Esophagus squamous epithelium (tissue), 5 donors: ENCODE data around the gene PTPRM. TPM values are rescaled to one million over a fixed set of nuclear protein-coding genes. Genes with fewer than 3 reads are reported as not detected.

Experiments used
- DNase-seq: peaks from one replicate; lab custom pipeline; 2025; lab: John Stamatoyannopoulos, UW
- H3K27ac ChIP-seq, 4 donors: fragments of 200-600 bp; sonication (generic); one replicate each; pipeline ENCODE4 v1.5.1; 2016 to 2019; ENCODE audit warnings: mild to moderate bottlenecking in 1 of 4
- H3K27me3 ChIP-seq, 4 donors: fragments of 200-600 bp; sonication (generic); 1 replicate in 3 of 4; 2 replicates in 1 of 4; pipeline versions ENCODE4 v1.5.1 to v1.6.0; 2017 to 2021; ENCODE audit warnings: antibody characterized with exemption in 1 of 4
- H3K36me3 ChIP-seq, 3 donors: fragments of 200-600 bp; sonication (generic); one replicate each; pipeline ENCODE4 v1.5.1; 2016 to 2019
- H3K4me1 ChIP-seq, 3 donors: fragments of 200-600 bp; sonication (generic); one replicate each; pipeline ENCODE4 v1.5.1; 2017 to 2019
- H3K4me3 ChIP-seq, 4 donors: fragments of 200-600 bp; sonication (generic); 1 replicate in 3 of 4; 2 replicates in 1 of 4; pipeline ENCODE4 v1.5.1; 2016 to 2019; ENCODE audit warnings: mild to moderate bottlenecking in 2 of 4, moderate library complexity in 1 of 4
- H3K9me3 ChIP-seq, 3 donors: fragments of 200-600 bp; sonication (generic); one replicate each; pipeline ENCODE4 v1.5.1; 2016 to 2019
- POLR2A ChIP-seq, 4 donors: fragments of 450-650 bp; IDR thresholded peaks; one replicate each; pipeline ENCODE4 v1.6.1; 2017; ENCODE audit warnings: antibody characterized with exemption in 4 of 4, mild to moderate bottlenecking in 4 of 4, moderate library complexity in 3 of 4
- WGBS, 2 donors: methylation state at CpG; one replicate each; pipeline ENCODE4 v1.1.5; 2018; 5-methylcytosine and 5-hydroxymethylcytosine counted together
- intact Hi-C: fragments of 100-400 bp; cut with DNase I; formaldehyde crosslinking; loops from one replicate; pipeline ENCODE4 v1.15.0; 2022
- total RNA-seq, 4 donors: library from RNA; depleted of rRNA; stranded (reverse); fragments of >200 nt; gene quantifications; one replicate each; pipeline ENCODE4 v1.1.0, GENCODE V29; 2016
- TF ChIP-seq, protein P1 (sequence below), 6 experiments: fragments of 450-650 bp in 4 of 6; fragments of 200-600 bp in 2 of 6; sonication (generic) in 2 of 6; IDR thresholded peaks; one replicate each; pipeline ENCODE4 v1.5.1; 2016 to 2019; ENCODE audit warnings: antibody characterized with exemption in 6 of 6, mild to moderate bottlenecking in 4 of 6, moderate library complexity in 4 of 6
- donor health status: DM: yes; HTN: yes; CAD: no.

PTPRM gene
- total RNA-seq, 4 donors from 2014 or later, result 6.5 to 38.7 (median 11.1) TPM

DNA sequence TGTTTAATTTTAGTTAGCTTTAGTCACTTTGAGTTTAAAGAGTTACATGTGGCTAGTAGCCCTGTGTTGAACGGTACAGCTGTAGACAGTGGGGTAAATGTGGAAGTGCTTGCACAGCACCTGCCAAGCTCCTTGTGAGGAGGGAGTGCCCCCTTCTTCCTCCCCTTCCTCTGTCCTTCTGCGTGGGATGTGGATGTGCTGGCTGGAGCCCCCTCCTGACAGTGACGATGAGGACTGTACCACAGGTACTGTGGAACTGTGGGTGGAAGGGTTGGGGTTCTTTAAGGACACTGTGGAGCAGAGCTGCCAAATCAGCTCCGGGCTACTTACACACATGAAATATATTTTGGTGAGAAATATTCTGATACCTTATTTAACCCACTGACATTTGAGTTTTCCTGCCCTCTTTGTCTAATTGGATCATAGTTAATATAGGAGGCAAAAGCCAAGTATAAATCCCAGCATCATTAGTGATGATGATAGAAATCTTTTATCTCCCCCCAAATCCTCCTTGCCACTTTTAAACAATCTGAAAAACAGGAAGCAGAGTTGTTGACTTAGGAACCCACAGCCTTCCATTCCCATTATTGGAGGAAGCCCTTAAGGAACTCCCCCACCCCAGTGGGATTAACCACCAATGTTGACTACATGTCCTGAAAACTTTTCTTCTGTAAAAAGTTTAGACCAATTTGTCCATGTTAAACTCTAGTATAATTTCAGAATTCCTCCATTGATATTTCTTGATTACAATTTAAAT, 181.3 kb downstream of the PTPRM start:
- H3K4me1 ChIP-seq, result peaks cover 0 to 32% (median 11%) of the 10 kb centered on the region in 3 donors
- H3K36me3 ChIP-seq, result no peaks in the 10 kb centered on the region
- H3K27me3 ChIP-seq, result no peaks in the 10 kb centered on the region
- intact Hi-C loops, result loop anchor here (10.0 kb wide), 1 partner anchor 474 kb away; no protein-coding TSS in a partner anchor
- H3K4me3 ChIP-seq, result no peak overlapping the region
- H3K9me3 ChIP-seq, result peaks cover 0 to 3% (median 0%) of the 10 kb centered on the region in 3 donors
- no peak for DNase-seq
- 35 to 42% methylated on average over 4 of the region's 4 CpGs for WGBS, 2 donors
- TF ChIP-seq POLR2A (IDR thresholded peaks at IDR 0.05), result no peak
- TF ChIP-seq, protein P1, sequence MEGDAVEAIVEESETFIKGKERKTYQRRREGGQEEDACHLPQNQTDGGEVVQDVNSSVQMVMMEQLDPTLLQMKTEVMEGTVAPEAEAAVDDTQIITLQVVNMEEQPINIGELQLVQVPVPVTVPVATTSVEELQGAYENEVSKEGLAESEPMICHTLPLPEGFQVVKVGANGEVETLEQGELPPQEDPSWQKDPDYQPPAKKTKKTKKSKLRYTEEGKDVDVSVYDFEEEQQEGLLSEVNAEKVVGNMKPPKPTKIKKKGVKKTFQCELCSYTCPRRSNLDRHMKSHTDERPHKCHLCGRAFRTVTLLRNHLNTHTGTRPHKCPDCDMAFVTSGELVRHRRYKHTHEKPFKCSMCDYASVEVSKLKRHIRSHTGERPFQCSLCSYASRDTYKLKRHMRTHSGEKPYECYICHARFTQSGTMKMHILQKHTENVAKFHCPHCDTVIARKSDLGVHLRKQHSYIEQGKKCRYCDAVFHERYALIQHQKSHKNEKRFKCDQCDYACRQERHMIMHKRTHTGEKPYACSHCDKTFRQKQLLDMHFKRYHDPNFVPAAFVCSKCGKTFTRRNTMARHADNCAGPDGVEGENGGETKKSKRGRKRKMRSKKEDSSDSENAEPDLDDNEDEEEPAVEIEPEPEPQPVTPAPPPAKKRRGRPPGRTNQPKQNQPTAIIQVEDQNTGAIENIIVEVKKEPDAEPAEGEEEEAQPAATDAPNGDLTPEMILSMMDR (IDR thresholded peaks at IDR 0.05), result no peak
- H3K27ac ChIP-seq, result peak overlapping the region in 2 of 4 donors; percentile 6 to 17

DNA sequence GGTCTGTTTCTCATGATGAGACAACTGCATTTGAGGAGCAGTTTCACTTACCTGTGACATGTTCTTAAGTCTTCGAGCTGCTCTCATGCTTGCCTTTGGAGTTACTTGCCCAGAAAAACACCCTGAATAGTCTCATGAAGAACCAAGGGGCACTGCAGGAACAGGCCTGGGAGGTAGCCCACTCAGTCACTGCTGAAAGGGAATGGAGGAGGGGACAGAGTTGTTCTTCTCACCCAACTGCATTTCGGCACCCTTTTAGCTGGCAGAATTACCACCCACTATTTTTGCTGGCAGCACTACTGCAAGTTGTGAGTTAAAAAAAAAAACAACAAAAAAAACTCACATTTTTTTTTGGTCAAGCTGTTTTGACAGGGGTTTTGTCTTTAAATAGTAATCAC, 181.9 kb downstream of the PTPRM start:
- Histone ChIP-seq H3K27me3 (no peaks in the 10 kb centered on the region), H3K4me3 (no peak overlapping the region), H3K27ac (peak overlapping the region in 1 of 4 donors; percentile 17), H3K9me3 (peaks cover 0 to 3% (median 0%) of the 10 kb centered on the region in 3 donors), H3K4me1 (peaks cover 0 to 32% (median 11%) of the 10 kb centered on the region in 3 donors), H3K36me3 (no peaks in the 10 kb centered on the region)
- WGBS, 2 donors, result 58 to 66% methylated on average over 2 of the region's 2 CpGs
- TF ChIP-seq, protein P1 (IDR thresholded peaks at IDR 0.05), result no peak
- TF ChIP-seq POLR2A (IDR thresholded peaks at IDR 0.05), result no peak
- DNase-seq, result no peak
- intact Hi-C loops, result loop anchor here (10.0 kb wide), 1 partner anchor 474 kb away; no protein-coding TSS in a partner anchor

DNA sequence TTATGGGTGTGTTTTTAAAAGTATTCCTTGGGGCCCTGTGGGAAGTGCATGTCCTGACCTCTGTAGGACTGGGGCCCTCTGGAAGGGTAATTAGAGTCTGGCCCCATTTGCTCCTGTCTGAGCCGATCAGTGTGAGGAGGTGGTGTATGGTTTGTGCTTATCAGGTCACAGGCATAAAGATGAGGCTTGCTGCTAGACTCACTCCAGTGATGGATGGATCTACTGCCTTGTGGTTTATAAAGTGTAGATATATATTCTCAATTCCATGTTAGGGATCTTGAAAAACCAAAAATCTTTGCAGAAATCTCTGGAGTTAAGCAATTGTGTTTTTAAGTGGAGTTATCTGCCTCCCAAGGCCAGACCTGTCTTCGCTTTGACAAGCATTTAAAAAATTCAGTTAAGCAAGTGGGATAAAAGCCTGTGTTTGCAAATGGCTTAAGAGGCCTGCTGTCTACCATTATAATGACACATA, 182.4 kb downstream of the PTPRM start:
- intact Hi-C loops, result loop anchor here (10.0 kb wide), 1 partner anchor 475 kb away; no protein-coding TSS in a partner anchor
- WGBS, 2 donors, result 29 to 34% methylated on average over 2 of the region's 2 CpGs
- peaks cover 0 to 32% (median 11%) of the 10 kb centered on the region in 3 donors for H3K4me1 ChIP-seq
- H3K27me3 ChIP-seq, result no peaks in the 10 kb centered on the region
- no peak overlapping the region for H3K4me3 ChIP-seq
- peaks cover 0 to 3% (median 0%) of the 10 kb centered on the region in 3 donors for H3K9me3 ChIP-seq
- no peak for DNase-seq
- peak overlapping the region in 1 of 4 donors; percentile 17 for H3K27ac ChIP-seq
- TF ChIP-seq, protein P1 (IDR thresholded peaks at IDR 0.05), result no peak
- no peak for TF ChIP-seq POLR2A (IDR thresholded peaks at IDR 0.05)
- H3K36me3 ChIP-seq, result no peaks in the 10 kb centered on the region

DNA sequence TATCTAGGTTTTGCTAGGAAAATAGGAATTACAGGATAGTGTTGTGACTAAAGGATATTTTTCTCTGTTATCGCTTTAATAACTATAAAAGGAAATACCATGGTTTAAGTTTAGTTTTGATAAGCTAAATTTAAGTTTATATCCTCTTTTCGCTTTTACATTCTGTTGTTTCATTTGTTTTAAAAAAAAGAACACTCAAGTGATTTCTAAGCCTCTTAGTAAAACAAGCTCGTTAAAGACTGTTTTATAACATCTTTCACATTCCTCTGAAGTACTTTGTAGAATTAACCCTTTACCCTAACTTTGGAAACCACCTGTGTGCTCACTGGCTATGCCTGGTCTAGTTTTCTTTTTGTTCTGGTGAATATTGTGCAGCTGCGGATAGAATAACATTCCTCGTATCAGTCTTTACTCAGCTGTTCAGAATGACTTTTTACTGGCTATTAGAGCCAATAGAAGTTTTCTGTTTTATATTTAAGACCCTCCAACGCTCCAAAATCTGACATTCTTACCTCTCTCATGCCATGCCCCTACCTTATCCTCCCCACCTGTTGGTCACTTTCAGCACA, 183.1 kb downstream of the PTPRM start:
- Histone ChIP-seq H3K36me3 (no peaks in the 10 kb centered on the region), H3K4me3 (no peak overlapping the region), H3K9me3 (peaks cover 0 to 3% (median 0%) of the 10 kb centered on the region in 3 donors), H3K4me1 (peaks cover 0 to 35% (median 11%) of the 10 kb centered on the region in 3 donors), H3K27ac (no peak overlapping the region), H3K27me3 (no peaks in the 10 kb centered on the region)
- 52 to 54% methylated on average over 6 of the region's 6 CpGs for WGBS, 2 donors
- no peak for TF ChIP-seq POLR2A (IDR thresholded peaks at IDR 0.05)
- TF ChIP-seq, protein P1 (IDR thresholded peaks at IDR 0.05), result no peak
- no peak for DNase-seq
- intact Hi-C loops, result no loop called here

DNA sequence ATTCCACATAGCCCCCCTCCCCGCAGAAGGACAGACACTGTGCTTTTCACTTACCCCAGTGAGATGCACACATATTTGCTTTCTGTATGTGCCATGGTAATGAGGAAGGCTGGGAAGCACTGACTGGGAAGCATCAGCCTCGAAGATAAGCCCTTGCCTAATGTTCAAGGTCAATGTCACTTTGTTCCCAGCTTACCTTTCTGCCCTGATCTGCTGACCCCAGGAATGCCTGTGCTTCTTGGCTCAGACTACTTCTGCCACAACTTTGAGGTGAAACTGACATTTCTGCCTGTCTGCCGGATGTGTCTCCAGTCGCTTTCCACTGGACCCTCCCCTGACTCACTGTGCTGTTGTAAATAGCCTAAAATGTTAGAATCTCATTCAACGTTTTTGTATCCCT, 183.8 kb downstream of the PTPRM start:
- DNase-seq, result no peak
- WGBS, 2 donors, result 79 to 84% methylated on average over 4 to 5 of the region's 5 CpGs
- Histone ChIP-seq H3K4me1 (peaks cover 0 to 38% (median 17%) of the 10 kb centered on the region in 3 donors), H3K4me3 (no peak overlapping the region), H3K36me3 (no peaks in the 10 kb centered on the region), H3K27me3 (no peaks in the 10 kb centered on the region), H3K9me3 (peaks cover 0 to 3% (median 0%) of the 10 kb centered on the region in 3 donors), H3K27ac (no peak overlapping the region)
- intact Hi-C loops, result no loop called here
- TF ChIP-seq, protein P1 (IDR thresholded peaks at IDR 0.05), result no peak
